GM18907 (cell line): Measurements from ENCODE around the gene TMCC3.
"Not testable (repeated sequence)": the region's sequence is repeated elsewhere in the genome, so short reads cannot be mapped to it uniquely, and the experiment has no call there.

Source experiments
- ATAC-seq: cut with Tn5 transposase; IDR thresholded peaks from one replicate; pipeline ENCODE4 v1.9.1; 2021; ENCODE audit warnings: mild to moderate bottlenecking, moderate library complexity; ENCODE audit not compliant: unreplicated experiment

The TMCC3 gene

DNA sequence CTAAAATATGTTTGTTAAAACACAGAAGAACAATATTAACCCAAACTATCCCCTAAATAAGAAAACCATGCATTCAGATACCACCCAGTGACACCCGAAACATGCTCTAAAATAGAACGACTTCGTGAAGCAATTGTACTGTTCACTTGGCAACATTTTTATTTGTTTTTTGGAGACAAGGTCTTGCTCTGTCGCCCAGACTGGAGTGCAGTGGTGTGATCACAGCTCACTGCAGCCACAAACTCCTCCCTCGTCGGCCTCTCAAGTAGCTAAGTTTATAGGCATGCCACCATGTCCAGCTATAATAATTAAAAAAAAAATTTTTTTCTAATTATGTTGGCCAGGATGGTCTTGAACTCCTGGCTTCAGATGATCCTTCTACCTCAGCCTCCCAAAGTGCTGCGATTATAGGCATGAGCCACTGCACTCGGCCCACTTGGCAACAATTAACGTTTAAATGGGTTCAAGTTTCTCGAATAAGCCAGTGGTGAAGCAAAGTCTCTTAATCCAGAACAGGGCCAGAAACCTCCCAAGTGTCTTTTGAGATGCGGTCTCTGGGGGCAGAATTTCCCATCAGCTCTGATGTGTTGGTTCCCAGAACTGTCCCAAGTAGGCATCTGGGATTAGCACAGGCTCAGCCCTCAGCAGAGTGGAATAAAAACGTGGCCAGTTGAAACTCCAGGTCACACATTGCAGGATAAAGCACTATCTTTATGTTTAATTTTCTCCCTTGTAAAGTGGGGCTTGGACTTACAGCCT lies 74.5 kb downstream of the TMCC3 start:
- no peak for ATAC-seq

DNA sequence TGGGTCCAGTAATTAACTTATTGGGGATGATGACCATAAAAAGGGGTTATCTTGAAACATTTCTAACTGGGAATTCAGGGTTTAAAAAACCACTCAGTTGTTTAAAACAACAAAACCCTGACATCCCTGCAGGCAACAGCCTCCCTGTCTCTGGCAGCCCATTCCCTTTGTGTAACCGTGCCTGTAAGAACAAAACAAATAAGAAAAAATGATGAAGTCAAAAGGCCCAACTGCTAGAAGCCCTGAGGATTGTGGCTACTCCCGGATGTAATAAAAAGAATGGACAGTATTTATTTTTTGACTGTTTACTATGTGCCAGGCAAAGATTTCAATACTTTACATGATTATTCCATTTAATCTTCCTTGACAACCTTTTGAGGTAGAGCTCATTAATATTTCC lies 75.3 kb downstream of the TMCC3 start:
- ATAC-seq: no peak

DNA sequence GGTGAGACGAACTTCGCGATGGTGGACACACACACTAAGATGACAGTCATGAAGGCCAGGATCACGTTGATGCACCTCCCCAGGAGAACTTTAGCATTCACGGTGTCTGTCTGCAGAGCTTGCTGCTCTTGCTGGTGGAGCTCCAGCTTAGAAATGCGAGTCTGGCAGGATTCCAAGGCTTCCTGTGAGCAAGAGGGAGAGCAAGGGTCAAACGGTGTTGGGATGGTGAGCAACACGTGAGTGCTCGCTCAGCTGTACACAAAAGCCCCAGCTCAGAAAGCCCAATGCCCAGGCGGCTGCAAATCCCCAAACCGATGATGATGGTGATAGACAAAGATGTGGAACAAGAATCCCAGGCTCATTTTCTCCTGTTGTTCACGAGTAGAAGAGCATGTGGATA lies 78.8 kb downstream of the TMCC3 start:
- no peak for ATAC-seq

DNA sequence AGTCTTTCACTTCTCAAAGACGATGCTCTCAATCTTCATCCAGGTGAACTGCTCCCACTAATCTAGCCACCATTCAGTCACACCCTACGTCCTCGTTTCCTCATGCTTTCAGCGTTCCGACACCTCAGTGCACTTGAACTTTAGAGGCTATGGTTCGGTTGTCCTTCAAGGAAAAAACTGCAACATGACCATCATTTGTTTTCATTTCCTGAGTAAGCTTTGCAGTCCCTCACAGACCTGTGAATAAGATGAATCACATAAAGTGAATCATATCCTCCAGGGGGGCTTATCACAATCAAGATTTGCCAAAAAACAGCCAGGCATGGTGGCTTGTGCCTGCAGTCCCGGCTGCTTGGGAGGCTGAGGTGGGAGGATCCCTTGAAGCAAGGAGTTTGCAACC lies 80.2 kb downstream of the TMCC3 start:
- no peak for ATAC-seq

DNA sequence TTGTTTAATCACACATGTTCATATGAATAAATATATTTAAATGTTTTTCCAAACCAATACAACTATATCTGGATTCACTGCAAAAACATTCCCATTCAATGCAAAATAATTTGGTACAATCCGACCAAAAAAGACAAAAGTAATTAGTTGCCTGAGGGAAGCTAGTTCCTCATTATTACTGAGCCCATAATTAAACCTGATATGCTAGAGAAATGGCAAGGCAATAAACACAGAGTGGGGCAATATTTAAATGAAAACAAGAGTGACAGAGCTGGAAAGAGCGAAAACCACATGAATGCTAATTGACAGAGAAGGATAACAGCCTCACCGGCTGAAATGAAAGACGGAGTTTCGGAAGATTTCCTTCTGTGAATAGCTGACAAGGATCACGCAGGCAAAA lies 82.6 kb downstream of the TMCC3 start:
- no peak for ATAC-seq

DNA sequence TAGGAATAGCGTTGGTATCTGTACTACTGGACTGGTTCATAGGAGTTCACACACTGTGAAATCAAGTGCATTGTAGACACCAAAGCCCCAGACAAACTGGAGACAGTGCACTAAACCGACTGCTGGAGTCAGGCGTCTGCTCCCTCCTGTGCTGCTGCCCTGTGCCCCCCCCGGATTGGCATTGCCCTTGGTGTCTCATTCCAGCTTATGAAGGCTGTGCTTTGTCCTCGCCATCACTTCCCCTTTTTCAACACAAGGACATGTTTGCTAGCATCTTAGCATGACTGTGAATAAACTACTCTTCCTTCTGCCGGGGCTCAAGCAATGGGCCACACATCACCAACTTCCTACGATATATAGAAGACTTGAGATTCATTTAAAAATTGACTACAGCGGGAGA lies 84.0 kb downstream of the TMCC3 start:
- no peak for ATAC-seq

DNA sequence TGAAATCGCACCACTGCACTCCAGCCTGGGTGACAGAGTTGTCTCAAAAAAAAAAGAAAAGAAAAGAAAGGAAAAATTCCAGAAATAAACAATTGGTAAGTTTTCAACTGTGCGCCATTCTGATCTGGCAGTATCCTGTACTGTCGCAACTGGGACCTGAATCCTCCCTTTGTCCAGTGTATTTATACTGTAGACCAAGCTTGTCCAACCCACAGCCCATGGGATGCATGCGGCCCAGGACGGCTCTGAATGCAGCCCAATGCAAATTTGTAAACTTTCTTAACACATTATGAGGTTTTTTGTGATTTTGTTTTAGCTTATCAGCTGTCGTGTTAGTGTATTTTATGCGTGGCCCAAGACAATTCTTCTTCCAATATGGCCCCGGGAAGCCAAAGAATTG lies 84.7 kb downstream of the TMCC3 start:
- no peak for ATAC-seq

DNA sequence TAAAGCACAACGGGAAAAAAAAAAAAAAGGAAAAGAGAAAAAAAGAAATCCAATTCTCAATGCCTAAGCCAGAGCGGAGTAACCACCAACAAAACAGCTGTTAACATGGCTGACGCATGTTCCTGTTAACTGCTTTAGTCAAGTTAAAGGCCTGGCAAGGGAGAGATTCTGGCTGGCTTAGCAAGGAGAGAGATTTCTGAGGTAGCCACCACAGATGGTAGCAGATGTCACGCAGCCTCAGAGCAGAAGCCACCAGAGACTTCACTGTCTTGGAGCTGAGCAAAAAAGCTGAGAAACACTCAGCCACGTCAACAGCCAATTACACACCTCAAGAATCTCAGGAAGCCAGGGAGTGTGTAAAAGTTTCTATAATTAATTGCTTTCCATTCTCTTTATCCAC lies 87.1 kb downstream of the TMCC3 start:
- ATAC-seq: no peak

DNA sequence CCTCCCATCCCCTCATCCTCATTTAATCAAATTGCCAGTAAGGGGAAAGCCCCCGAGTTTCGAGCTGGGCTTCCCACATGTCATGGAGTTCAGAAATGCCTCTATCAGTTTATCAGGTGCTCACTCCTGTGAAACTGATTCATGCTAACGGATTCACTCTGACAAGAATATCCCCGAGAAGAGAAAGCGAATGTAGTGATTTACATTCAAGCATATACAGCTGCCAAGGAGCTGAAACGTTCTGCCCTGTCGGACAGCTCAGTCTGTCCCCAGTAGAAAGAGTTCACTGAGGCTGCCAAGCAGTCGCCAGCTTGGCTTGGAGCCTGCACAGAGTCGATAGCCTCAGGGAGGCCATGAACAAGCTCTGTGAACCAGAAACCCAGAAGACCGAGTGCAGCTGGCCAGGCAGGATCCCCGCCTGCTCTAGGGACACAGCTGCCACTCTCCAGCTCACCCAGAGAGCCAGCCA lies 88.4 kb downstream of the TMCC3 start:
- peak; percentile 83 for ATAC-seq

DNA sequence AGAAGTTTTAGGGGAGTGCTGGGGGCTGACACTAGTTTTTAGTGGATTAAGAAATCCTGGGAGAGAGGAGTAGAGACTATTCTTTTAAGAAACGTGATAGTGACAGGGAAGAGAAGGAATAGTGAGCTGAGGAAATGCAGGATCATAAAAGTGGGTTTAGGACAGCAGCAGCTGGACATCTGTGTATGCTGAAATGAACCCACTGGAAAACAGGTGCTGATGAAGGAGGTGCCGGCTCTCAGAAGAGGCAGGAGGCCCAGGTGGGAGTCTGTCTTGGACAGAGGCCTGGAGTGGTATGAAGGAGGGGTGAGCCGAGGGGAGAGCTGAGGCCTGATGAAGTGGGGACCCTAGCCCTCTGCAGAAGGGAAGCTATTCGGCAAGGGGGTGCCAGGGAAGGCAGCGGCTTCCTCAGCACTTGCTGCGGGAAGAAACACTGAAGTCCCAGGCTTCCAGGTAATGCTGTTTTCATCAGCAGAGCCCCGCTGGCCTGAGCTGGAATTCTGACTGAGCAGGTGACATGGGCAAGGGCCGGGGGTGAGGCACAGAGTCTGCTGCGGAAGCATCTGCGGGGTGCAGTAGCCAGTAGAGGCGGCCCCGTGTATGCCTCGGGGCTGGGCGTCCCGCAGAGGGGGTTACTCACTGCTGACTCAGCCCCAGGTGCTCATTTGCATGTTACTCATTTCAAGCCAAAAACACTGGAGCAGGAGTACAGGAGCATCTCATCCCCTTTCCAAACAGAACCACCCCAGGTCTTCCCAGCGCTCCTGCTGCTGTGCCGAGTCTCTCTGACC lies 89.7 kb downstream of the TMCC3 start:
- ATAC-seq: peak; percentile 72

DNA sequence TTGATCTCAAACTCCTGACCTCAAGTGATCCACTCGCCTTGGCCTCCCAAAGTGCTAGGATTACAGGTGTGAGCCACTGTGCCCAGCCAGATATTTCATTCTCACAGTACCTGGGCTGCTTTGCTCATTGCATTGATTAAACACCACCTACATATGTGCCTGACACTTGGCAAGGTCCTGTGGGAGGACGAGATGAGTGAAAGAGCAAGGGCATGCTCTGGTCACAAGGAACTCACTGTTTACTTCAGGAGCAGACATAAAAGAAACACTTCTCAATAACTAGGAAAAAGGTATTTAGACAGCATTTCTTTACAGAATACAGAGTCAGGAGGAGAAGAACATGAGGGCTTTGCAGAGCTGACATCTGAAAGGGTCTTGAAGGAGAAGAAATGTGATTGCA lies 91.7 kb downstream of the TMCC3 start:
- ATAC-seq: no peak

DNA sequence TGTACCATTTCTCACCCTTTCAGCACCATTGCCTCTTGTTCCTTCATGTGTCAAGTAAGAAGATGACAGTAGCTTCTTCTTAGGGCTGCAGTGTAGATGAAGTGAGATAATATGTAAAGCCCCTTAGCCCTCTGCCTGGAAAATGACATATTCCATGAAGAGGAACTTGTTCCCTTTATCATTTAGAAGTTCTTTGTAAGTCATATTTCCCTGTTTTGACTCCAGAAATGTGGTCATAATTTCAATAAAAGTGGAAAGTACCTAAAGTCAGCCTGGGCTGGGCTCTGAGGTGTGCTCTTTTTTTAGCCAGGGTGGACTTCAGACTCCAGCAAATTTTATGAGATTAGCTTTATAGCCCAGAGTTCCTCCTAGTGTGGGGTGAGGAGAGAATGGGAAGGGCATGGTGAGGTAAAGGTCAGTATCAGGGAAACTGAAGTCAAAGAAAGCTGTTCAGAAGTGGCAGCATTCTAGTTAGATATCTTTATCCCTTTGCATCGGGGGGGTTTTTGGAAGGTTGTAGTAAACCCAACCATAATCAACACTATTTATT lies 92.5 kb downstream of the TMCC3 start:
- no peak for ATAC-seq

DNA sequence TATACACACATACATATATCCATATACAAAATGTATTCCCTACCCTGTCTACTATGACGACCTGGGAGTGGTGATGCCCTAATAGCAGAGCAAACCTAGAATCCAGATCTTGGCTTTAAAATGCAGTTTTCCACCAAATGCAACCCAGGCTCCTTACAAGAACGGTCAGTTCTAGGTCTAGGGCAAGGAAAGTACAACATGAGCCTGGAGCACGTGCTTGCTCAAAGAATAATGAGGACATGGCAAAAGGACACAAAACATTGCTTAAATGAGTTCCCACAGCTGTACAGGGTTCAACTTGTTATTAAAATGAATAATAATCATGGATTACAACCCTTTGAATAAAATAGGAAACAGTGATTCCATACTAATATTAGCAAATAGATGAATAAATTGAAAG lies 94.7 kb downstream of the TMCC3 start:
- ATAC-seq: no peak

DNA sequence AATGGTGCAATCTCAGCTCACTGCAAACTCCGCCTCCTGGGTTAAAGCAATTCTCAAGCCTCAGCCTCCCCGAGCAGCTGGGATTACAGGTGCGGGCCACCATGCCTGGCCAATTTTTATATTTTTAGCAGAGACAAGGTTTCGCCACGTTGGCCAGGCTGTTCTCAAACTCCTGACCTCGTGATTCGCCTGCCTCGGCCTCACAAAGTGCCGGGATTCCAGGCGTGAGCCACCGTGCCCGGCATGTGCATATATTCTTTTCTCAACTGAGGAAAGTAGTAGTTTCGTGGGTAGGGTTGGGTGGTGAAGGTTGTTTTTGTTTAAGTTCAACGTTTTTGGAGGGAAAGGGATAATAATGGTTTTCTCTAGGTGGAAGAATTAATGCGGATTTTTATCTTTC lies 96.5 kb downstream of the TMCC3 start:
- no peak for ATAC-seq

DNA sequence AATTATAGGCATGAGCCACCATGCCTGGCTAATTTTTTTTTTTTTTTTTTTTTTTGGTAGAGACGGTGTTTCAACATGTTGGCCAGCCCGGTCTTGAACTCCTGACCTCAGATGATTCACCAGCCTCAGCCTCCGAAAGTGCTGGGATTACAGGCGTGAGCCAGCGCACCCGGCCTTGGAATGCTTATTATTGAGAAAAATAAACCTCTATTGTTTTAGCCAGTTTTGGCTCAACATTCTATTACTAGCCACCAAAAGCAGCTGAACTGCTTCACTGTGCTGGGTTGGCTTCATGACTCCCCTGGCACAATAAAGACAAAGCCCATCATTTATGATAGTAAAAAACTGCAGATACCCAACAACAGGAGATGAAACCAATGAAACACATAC lies 97.2 kb downstream of the TMCC3 start:
- no peak for ATAC-seq

DNA sequence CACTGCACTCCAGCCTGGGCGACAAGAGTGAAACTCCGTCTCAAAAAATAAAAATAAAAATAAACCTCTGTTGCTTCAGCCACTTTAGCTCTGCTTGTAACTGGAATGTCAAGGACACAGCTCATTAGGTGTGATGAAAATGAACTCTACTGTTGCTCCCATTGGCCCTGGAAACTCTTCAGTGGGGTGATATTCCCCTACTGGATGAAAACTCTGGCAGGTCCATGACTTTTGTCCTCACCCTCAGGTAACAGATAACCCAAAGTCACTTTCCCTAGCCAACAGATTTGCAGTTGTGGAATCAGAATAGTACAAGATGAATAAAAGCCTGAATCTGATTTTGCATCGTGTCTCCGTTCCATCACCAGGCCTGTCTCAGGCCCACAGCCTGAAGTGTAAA lies 98.5 kb downstream of the TMCC3 start:
- no peak for ATAC-seq

DNA sequence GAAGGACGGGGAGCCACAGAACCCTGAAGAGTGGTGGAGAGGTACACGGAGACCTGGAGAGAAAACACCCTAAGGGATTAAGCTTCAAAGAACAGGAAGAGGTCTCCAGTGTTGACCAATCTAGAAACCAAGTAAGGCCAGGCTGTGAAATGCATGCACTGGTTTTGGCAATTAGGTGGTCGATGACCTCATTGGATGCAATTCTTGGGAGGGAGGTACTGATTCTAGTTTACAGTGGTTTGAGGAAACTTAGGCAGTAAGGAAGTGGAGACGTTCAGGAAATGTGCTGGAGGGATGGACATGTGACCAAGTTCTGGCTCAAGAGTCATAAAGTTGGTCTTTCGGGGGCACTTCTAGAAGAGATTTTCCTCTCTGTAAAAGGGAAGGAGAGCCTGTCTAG lies 99.4 kb downstream of the TMCC3 start:
- ATAC-seq: no peak

DNA sequence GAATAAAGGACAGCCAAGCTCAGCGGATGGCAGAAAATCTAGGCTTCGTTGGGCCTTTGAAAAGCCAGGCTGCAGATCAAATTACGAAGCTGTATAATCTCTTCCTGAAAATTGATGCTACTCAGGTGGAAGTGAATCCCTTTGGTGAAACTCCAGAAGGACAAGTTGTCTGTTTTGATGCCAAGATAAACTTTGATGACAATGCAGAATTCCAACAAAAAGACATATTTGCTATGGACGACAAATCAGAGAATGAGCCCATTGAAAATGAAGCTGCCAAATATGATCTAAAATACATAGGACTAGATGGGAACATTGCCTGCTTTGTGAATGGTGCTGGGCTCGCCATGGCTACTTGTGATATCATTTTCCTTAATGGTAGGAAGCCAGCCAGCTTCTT lies 101.5 kb downstream of the TMCC3 start:
- not testable (repeated sequence) for ATAC-seq

DNA sequence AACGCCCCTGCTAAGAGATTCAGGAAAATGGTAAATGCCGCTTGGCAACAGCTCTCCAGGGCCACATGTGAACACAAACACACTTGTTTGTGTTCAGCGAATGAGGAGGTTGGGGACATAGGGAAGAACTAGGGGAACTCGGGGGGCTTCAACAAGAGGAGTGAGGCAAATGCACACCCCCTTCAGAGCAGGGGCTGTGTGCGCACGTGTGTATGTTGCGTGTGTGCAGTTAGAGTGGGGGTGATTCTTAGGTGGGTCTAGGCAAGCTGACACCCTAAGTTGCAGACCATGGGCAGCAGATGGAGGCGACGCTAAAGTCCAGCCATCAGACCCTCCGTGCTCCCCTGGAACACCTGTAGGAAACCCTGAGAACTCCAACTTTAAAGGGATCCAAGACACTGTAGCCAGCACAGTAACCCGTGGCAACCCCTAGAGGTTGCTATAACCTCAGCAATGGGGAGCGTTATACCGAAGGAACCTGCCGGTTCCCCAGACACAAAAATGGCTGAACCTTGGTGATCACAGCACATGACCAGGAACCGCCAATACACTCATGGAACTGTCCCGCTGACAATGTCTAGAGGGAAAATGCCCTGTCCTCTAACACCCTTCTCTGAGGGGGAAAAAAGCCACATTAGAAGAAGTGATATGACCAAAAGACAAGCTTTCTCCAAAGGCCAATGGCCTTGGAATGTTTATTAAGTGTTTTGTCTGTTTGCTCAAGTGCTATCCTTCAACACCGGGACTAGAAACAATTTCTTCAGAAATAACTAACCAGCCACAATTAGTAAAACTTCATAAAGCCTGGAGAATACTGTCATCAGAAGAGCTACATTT lies 104.2 kb downstream of the TMCC3 start:
- ATAC-seq: peak; percentile 56

DNA sequence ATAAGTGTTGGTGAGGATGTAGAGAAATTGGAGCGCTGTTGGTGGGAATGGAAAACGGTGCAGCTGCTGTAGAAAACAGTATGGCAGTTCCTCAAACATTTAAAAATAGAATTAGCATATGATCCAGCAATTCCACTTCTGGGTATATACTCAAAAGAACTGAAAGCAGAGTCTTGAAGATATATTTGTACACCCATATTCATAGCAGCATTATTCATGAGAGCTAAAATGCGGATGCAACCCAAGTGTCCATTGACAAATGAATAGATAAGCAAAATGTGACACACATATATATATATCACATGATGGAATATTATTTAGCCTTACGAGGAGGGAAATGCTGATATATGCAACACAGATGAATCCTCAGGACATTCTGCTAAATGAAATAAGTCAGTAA lies 106.0 kb downstream of the TMCC3 start:
- no peak for ATAC-seq

DNA sequence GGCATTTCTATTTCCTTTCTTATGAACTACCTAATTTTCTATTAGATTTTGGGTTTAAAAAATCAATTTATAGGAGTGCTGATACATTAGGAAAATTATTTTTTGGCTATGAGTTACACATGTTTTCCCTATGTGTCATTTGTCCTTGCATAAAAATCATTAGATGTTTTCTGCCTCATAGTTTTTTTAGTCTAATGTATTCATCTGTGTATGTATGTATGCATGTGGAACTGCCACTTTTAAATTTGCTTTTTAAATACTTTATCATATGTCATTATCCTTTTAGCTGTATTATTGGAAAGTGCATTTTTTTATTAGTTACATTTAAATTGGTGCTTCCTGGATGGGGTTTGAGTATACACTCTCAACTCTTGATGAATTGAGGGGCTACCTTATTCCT lies 112.0 kb downstream of the TMCC3 start:
- no peak for ATAC-seq
